ENCODE data around the gene RPL36. TPM values are rescaled to one million over a fixed set of nuclear protein-coding genes. Genes with fewer than 3 reads are reported as not detected.
"Not testable (repeated sequence)": the region's sequence is repeated elsewhere in the genome, so short reads cannot be mapped to it uniquely, and the experiment has no call there.

The RPL36 gene
- total RNA-seq, 1 donor from 2014 or later: 1,000 TPM

DNA sequence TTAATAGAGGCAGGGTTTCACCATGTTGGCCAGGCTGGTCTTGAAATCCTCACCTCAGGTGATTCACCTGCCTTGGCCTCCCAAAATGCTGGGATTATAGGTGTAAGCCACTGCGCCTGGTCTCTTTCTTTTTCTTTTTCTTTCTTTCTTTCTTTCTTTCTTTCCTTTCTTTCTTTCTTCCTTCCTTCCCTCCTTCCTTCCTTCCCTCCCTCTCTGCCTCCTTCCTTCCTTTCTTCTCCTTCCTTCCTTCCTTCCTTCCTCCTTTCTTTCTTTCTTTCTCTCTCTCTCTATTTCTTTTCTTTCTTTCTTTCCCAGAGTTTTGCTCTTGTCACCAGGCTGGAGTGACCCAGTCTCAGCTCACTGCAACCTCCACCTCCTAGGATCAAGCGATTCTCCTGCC lies 43.1 kb downstream of the RPL36 start:
- H3K4me3 Mint-ChIP-seq; DNase-seq (ENCODE audit: low spot score); H3K9me3 Mint-ChIP-seq; H3K36me3 Mint-ChIP-seq (ENCODE audit: low read depth); H3K4me1 Mint-ChIP-seq (ENCODE audit: low read depth); intact Hi-C loops (cut with micrococcal nuclease); H3K27ac Mint-ChIP-seq; H3K27me3 Mint-ChIP-seq (ENCODE audit: insufficient read depth): not testable (repeated sequence)

DNA sequence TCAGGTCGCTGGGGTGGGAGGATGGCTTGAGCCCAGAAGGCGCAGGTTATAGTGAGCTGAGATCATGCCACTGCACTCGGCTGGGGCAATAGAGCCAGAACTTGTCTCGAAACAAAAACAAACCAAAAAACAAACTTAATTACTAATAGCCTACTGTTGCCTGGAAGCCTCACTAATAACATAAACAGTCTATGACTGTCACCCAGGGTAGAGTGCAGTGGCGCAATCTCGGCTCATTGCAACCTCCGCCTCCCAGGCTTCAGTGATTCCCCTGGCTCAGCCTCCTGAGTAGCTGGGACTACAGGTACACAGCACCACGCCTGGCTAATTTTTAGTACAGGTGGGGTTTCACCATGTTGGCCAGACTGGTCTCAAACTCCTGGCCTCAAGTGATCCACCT lies 48.3 kb downstream of the RPL36 start:
- H3K36me3 Mint-ChIP-seq (ENCODE audit: low read depth): no peaks in the 10 kb centered on the region
- no peaks in the 10 kb centered on the region for H3K9me3 Mint-ChIP-seq
- intact Hi-C loops (cut with micrococcal nuclease): no loop called here
- H3K27me3 Mint-ChIP-seq (ENCODE audit: insufficient read depth): peaks cover under 1% of the 10 kb centered on the region
- DNase-seq (ENCODE audit: low spot score): no peak
- no peak overlapping the region for H3K27ac Mint-ChIP-seq
- H3K4me3 Mint-ChIP-seq: no peak overlapping the region
- H3K4me1 Mint-ChIP-seq (ENCODE audit: low read depth): no peaks in the 10 kb centered on the region

Other genes starting within 250 kb of the RPL36 start
- gene ZNRF4, start 234.9 kb upstream of the RPL36 start, total RNA-seq: not detected in 2 replicates
- 0.39 and 0.75 TPM in 2 replicates for gene TINCR, start 122.3 kb upstream of the RPL36 start, total RNA-seq
- gene SAFB2, start 67.5 kb upstream of the RPL36 start, total RNA-seq: 104 and 106 TPM in 2 replicates
- 143 and 146 TPM in 2 replicates for gene SAFB, start 67.2 kb upstream of the RPL36 start, total RNA-seq
- 57.4 and 60.6 TPM in 2 replicates for gene MICOS13, start 9.8 kb upstream of the RPL36 start, total RNA-seq
- 1.9 TPM in 2 replicates for gene HSD11B1L, start 9.3 kb upstream of the RPL36 start, total RNA-seq
- 180 and 186 TPM in 2 replicates for gene LONP1, start 29.9 kb downstream of the RPL36 start, total RNA-seq
- gene CATSPERD, start 30.3 kb downstream of the RPL36 start, total RNA-seq: not detected in 2 replicates
- gene PRR22, start 94.5 kb downstream of the RPL36 start, total RNA-seq: 7.4 and 9.2 TPM in 2 replicates
- gene DUS3L, start 100.9 kb downstream of the RPL36 start, total RNA-seq: 85.9 and 87.1 TPM in 2 replicates
- gene NRTN, start 114.8 kb downstream of the RPL36 start, total RNA-seq: 0.23 and 0.44 TPM in 2 replicates
- gene FUT6, start 149.4 kb downstream of the RPL36 start, total RNA-seq: not detected in 2 replicates
- not detected in 2 replicates for gene FUT3, start 161.2 kb downstream of the RPL36 start, total RNA-seq
- not detected in 2 replicates for gene FUT5, start 180.2 kb downstream of the RPL36 start, total RNA-seq
- 230 and 243 TPM in 2 replicates for gene NDUFA11, start 213.5 kb downstream of the RPL36 start, total RNA-seq
- 3.5 and 4.2 TPM in 2 replicates for gene VMAC, start 214.6 kb downstream of the RPL36 start, total RNA-seq
- 3.4 and 3.6 TPM in 2 replicates for gene CAPS, start 224.0 kb downstream of the RPL36 start, total RNA-seq

Data from activated T-helper 1 cell treated with anti-CD3 and anti-CD28 coated beads, Interleukin-12 subunit alpha, Interleukin-12 subunit beta, Interleukin-2, Interleukin-4 antibody, amounts not matched to agents 30 ng/mL and 10 ng/mL and 1 ng/mL, durations not matched to agents 14 hours and 24 hours and 36 hours (primary cell).